ENCODE data around the gene BHLHA15.

GRCh38 chr7:98221611-98222532 lies 10.6 kb downstream of the BHLHA15 start:
- TF ChIP-seq CTCF (IDR thresholded peaks at IDR 0.05), result no peak
- TF ChIP-seq POLR2A (IDR thresholded peaks at IDR 0.05; ENCODE audit: low read depth), result no peak
